ENCODE results near the gene AGK.

Gene AGK, protein sequence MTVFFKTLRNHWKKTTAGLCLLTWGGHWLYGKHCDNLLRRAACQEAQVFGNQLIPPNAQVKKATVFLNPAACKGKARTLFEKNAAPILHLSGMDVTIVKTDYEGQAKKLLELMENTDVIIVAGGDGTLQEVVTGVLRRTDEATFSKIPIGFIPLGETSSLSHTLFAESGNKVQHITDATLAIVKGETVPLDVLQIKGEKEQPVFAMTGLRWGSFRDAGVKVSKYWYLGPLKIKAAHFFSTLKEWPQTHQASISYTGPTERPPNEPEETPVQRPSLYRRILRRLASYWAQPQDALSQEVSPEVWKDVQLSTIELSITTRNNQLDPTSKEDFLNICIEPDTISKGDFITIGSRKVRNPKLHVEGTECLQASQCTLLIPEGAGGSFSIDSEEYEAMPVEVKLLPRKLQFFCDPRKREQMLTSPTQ

DNA sequence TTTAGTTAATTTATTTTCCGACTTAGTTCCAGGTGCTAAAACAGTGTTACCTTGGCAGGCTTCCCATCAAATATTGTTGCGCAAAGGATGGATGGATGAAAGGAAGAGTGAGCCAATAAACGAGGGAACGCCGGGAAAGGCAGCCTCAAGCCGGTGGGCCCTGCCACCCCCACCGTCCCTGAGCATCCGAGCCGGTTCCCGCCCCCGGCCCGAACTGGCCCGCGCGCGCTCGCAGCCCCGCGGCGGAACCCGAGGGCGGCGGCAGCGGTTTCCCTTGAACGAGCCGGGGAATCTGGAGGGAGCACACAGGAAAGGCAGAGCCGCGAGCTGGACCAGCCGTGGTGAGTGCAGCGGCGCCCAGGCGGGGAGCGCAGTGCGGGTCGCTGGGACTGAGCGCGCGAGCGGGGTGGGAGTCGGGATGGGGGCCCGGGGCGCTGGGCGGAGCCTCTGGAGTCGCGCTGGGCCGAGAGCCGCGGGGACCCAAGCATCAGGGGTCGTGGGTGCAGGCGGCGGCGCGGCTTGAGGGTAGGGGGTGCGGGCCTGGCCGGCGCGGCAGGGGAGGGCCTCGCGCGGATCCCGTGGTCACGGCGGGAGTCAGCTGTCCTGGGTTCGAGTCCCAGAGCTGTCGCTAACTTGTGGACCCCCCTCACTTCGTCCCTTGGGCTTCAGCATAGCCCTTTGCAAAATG, at the start of gene AGK:
AGK (plus strand) TSS at position 317 of the 688 bp plus-strand sequence. CDS start 4,057 bp downstream, outside the sequence.
- TF ChIP-seq, protein P1, sequence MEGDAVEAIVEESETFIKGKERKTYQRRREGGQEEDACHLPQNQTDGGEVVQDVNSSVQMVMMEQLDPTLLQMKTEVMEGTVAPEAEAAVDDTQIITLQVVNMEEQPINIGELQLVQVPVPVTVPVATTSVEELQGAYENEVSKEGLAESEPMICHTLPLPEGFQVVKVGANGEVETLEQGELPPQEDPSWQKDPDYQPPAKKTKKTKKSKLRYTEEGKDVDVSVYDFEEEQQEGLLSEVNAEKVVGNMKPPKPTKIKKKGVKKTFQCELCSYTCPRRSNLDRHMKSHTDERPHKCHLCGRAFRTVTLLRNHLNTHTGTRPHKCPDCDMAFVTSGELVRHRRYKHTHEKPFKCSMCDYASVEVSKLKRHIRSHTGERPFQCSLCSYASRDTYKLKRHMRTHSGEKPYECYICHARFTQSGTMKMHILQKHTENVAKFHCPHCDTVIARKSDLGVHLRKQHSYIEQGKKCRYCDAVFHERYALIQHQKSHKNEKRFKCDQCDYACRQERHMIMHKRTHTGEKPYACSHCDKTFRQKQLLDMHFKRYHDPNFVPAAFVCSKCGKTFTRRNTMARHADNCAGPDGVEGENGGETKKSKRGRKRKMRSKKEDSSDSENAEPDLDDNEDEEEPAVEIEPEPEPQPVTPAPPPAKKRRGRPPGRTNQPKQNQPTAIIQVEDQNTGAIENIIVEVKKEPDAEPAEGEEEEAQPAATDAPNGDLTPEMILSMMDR (IDR thresholded peaks at IDR 0.05): no peak

DNA sequence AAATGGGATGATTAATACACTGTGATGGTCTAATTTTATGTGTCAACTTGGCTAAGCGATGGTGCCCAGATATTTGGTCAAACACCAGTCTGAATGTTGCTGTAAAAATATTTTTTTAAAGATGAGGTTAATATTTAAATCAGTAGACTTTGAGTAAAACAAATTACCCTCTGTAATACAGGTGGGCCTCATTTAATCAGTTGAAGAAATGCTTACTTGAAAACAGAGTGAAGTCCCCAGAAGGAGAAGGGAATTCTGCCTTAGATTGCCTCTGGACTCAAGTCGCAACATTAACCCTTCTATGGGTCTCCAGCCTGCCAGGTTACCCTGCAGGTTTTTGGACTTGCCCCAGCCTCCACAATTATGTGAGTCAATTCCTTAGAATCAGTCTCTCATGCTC, 49.8 kb upstream of the AGK start:
- TF ChIP-seq, protein P1 (IDR thresholded peaks at IDR 0.05): no peak

DNA sequence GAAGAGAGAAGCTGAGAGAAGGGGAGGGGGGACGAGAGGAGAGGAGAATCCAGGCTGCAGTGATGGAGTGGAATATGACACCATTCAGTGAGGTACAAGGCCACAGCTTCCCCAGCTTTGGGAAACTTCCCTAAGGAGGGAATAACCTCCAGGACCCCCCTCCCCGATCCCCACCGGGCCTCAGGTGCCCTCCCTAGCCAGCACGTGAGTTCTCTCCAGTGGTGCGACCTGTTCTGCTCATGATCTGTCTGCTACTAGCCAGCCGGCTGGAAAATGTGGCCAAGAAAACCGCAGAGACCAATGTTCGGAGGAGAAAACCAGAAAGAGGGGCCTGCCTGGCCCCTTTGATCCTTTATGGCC, 39.9 kb upstream of the AGK start:
- TF ChIP-seq, protein P1 (IDR thresholded peaks at IDR 0.05): no peak

DNA sequence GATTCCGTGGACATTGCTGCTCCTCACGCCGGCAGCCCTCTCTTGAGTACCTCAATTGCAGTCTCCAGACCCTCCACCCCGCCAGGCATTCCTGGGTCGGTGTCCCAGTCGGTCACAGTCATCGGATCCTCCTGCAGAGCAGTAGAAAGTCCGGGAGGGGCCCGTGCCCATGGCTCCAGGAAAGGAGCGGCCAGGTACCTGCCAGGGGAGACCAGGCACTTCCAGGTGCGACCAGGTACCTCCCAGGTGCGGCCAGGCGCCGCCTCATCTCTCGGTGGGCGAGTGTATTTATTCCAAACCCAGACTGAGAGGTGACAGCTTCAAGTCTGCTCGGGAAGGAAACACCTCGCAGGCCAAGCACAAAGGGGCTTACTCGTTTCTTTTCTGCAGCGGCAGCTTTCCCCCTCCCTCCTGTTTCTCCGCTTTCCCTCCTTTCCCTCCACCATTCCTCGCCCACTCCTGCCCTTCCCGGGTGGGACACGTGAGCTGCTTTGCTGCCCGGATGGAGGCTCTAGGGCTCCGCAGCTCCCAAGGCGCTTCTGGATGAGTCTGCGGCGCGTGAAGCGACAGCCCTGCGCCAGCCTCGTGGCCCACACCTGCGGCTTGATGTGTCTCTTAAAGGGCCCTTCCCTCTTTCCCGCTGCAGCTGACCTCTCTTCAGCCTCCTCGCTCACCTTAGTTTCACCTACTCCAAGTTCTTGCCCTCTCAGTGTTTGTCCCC, 39.4 kb upstream of the AGK start:
- TF ChIP-seq, protein P1 (IDR thresholded peaks at IDR 0.05): no peak

DNA sequence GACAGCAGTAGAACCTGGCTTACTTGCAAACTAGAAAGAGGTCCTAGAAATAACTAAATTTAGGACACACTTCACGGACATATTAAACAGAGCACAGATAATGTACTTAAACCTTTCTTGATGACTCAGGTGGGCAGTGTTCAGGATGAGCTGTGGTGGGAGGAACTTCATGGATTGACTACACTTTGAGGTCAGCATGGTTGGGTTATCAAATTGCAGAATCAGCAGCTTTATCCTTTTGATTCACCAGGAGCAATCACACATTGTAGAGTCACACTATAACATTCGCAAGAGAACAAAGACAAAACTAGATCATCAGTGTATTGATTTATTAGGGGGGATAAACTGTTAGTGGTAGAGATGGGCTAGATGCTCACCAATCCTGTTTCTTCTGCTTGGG, 38.6 kb upstream of the AGK start:
- TF ChIP-seq, protein P1 (IDR thresholded peaks at IDR 0.05): no peak

DNA sequence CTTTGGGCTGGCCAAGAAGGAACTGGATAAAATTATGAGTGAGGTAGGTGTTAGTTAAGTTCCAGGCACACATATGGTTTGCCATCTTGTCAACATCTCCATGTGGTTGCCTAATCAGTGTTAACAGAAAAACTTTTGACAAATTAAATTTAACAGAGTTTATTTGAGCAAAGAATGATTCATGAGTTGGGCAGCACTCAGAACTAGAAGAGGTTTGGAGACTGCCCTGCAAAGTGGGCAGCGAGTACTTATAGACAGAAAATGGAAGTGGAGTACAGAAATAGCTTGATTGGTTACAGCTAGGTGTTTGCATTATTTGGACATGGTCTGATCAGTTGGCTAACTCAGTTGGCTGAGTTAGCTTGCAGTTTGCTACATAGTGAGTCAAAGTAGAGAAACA, 37.5 kb upstream of the AGK start:
- TF ChIP-seq, protein P1 (IDR thresholded peaks at IDR 0.05): no peak

DNA sequence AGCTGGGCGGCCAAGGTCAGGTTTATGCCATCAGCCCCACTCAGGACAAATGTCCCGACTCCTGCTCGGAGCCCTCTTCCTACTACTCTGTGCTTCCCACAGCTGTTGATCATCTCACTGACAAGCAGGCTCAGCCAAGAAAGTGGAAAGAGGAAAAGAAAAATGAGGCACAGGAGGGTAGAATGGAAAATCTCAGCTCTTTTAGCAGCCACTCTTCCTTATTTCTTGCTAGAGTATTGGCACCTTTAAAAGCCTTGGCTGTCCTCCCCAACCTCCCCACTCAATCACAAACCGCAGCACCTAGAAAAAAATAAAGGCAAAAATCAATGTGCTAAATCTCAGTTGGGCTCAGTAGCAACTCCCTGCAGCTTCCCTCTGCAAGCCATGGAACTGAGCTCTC, 35.3 kb upstream of the AGK start:
- TF ChIP-seq, protein P1 (IDR thresholded peaks at IDR 0.05): no peak
